Fibroblast of pulmonary artery (primary cell): ENCODE data around the gene IL10.
"Not testable (repeated sequence)": the region's sequence is repeated elsewhere in the genome, so short reads cannot be mapped to it uniquely, and the experiment has no call there.

Experiments used
- DNase-seq: peaks from one replicate; pipeline ENCODE4 v3.0.0-alpha.2; 2010; ENCODE audit warnings: low read depth
- H3K4me3 ChIP-seq: replicated peaks from 2 replicates; pipeline ENCODE4 v1.5.1; 2011; ENCODE audit warnings: low read depth, mild to moderate bottlenecking, control low read depth, low read length, moderate library complexity
- CTCF ChIP-seq: IDR thresholded peaks from 2 replicates; pipeline ENCODE4 v1.5.1; 2011; ENCODE audit warnings: mild to moderate bottlenecking, control low read depth, low read length, inconsistent platforms; ENCODE audit errors: missing control alignments

IL10 gene

GRCh38 chr1:206768472-206769303 lies 3.6 kb downstream of the IL10 start:
- TF ChIP-seq CTCF = no peak
- DNase-seq = no peak
- H3K4me3 ChIP-seq = no peak overlapping the region

GRCh38 chr1:206766251-206766856 lies 5.9 kb downstream of the IL10 start:
- no peak overlapping the region for H3K4me3 ChIP-seq
- TF ChIP-seq CTCF = no peak
- peak; percentile 66 for DNase-seq

GRCh38 chr1:206765771-206766170 lies 6.5 kb downstream of the IL10 start:
- not testable (repeated sequence) for DNase-seq, H3K4me3 ChIP-seq

GRCh38 chr1:206762741-206763364 lies 9.4 kb downstream of the IL10 start:
- not testable (repeated sequence) for DNase-seq, H3K4me3 ChIP-seq

- peak; percentile 37 for DNase-seq
- TF ChIP-seq CTCF = peak; percentile 47
- no peak overlapping the region for H3K4me3 ChIP-seq
Measured at GRCh38 chr1:206761159-206761768, 11.0 kb downstream of the IL10 start.

GRCh38 chr1:206760590-206760989 lies 11.7 kb downstream of the IL10 start:
- TF ChIP-seq CTCF = no peak
- no peak for DNase-seq
- H3K4me3 ChIP-seq = no peak overlapping the region

GRCh38 chr1:206757524-206758266 lies 14.6 kb downstream of the IL10 start:
- no peak for TF ChIP-seq CTCF
- DNase-seq = no peak
- H3K4me3 ChIP-seq = no peak overlapping the region
